ENCODE measurements around the gene GRIK4.

GRCh38 chr11:120695939-120696338 is 184.4 kb downstream of the GRIK4 start:
- no peak for TF ChIP-seq E2F1 (CRISPR knock-in tag; IDR thresholded peaks at IDR 0.05)
- TF ChIP-seq MLX (CRISPR knock-in tag; IDR thresholded peaks at IDR 0.05): no peak
- no peak for TF ChIP-seq GABPB1 (CRISPR knock-in tag; IDR thresholded peaks at IDR 0.05)
- no peak for TF ChIP-seq ZSCAN18 (CRISPR knock-in tag; IDR thresholded peaks at IDR 0.05)
- TF ChIP-seq CTCF (IDR thresholded peaks at IDR 0.05): no peak
- no peak for TF ChIP-seq ZNF263 (CRISPR knock-in tag; IDR thresholded peaks at IDR 0.05; ENCODE audit: low read depth)
- TF ChIP-seq ATF3 (CRISPR knock-in tag; conservative IDR thresholded peaks at IDR 0.05): no peak
- no peak for TF ChIP-seq TP53 (CRISPR knock-in tag; IDR thresholded peaks at IDR 0.05)
- TF ChIP-seq NFYB (CRISPR knock-in tag; conservative IDR thresholded peaks at IDR 0.05; ENCODE audit: low read depth): no peak

Data from WTC11 (cell line).